Caco-2 (cell line): ENCODE data around the gene RIMKLB. TPM values are rescaled to one million over a fixed set of nuclear protein-coding genes. Genes with fewer than 3 reads are reported as not detected.
"Not testable (repeated sequence)": the region's sequence is repeated elsewhere in the genome, so short reads cannot be mapped to it uniquely, and the experiment has no call there.

Source experiments
- BruUV-seq: library from RNA; stranded (reverse); fragments of 400-500 nt; replicated peaks from 2 replicates; lab custom pipeline; 2021; lab: Mats Ljungman, UMichigan
- CTCF ChIA-PET: fragments of 300-600 bp; sonication (Branson Sonifier 250); formaldehyde crosslinking; loops from one replicate; lab custom pipeline; 2022; ENCODE audit warnings: antibody characterized with exemption; lab: Charles Lee
- POLR2A ChIA-PET: fragments of 300-600 bp; sonication (Branson Sonifier 250); formaldehyde crosslinking; loops from one replicate; lab custom pipeline; 2022; ENCODE audit warnings: antibody characterized with exemption; lab: Charles Lee
- DNase-seq, 2 experiments: peaks; one replicate each; pipeline versions ENCODE4 v3.0.0 to v3.0.0-alpha.2; 2020 to 2022
- H3K27me3 ChIP-seq: replicated peaks from 2 replicates; pipeline ENCODE4 v1.6.0; 2011; ENCODE audit warnings: low read length; ENCODE audit not compliant: control insufficient read depth, insufficient read depth
- H3K36me3 ChIP-seq: 2 replicates; pipeline ENCODE4 v1.5.1; 2011; ENCODE audit warnings: low read length; ENCODE audit not compliant: control insufficient read depth, insufficient read depth
- H3K4me1 ChIP-seq: fragments of 250-450 bp; sonication (Bioruptor Pico); 2 replicates; pipeline ENCODE4 v1.5.1; 2020; ENCODE audit warnings: mild to moderate bottlenecking
- H3K4me3 ChIP-seq: 2 replicates; pipeline ENCODE4 v1.5.1; 2011; ENCODE audit warnings: low read depth, mild to moderate bottlenecking, control low read depth, low read length
- H3K9me3 ChIP-seq: fragments of 250-450 bp; sonication (Bioruptor Pico); 2 replicates; pipeline ENCODE4 v1.5.1; 2020; ENCODE audit warnings: mild to moderate bottlenecking, moderate library complexity
- H3K27ac Mint-ChIP-seq: one replicate; pipeline ENCODE4 v1.8.0; 2022; ENCODE audit warnings: mixed read lengths; ENCODE audit not compliant: unreplicated experiment
- H3K27me3 Mint-ChIP-seq: one replicate; pipeline ENCODE4 v1.8.0; 2022; ENCODE audit warnings: mixed read lengths; ENCODE audit not compliant: insufficient read depth, unreplicated experiment
- H3K36me3 Mint-ChIP-seq: one replicate; pipeline ENCODE4 v1.8.0; 2022; ENCODE audit warnings: mild to moderate bottlenecking, mixed read lengths; ENCODE audit not compliant: insufficient read depth, unreplicated experiment
- H3K4me1 Mint-ChIP-seq: one replicate; pipeline ENCODE4 v1.8.0; 2022; ENCODE audit warnings: low read depth, mixed read lengths; ENCODE audit not compliant: unreplicated experiment
- H3K4me3 Mint-ChIP-seq: one replicate; pipeline ENCODE4 v1.8.0; 2022; ENCODE audit warnings: mild to moderate bottlenecking, moderate library complexity, mixed read lengths; ENCODE audit not compliant: unreplicated experiment
- H3K9me3 Mint-ChIP-seq: one replicate; pipeline ENCODE4 v1.8.0; 2022; ENCODE audit warnings: mixed read lengths; ENCODE audit not compliant: unreplicated experiment
- CTCF ChIP-seq, 2 experiments: fragments of 200-600 bp in 1 of 2; IDR thresholded peaks; 1 replicate in 1 of 2; 2 replicates in 1 of 2; pipeline versions ENCODE4 v1.5.1 to v1.8.0; 2011 to 2022; ENCODE audit warnings: antibody characterized with exemption in 1 of 2, control low read depth in 1 of 2, inconsistent platforms in 1 of 2, low read depth in 1 of 2, low read length in 1 of 2, mild to moderate bottlenecking in 1 of 2, moderate library complexity in 1 of 2; ENCODE audit not compliant: insufficient read depth in 1 of 2, severe bottlenecking in 1 of 2, unreplicated experiment in 1 of 2
- intact Hi-C: fragments of 100-400 bp; cut with micrococcal nuclease; formaldehyde crosslinking; loops from one replicate; pipeline ENCODE4 v1.10.0; 2022; ENCODE audit not compliant: unreplicated experiment
- total RNA-seq: library from RNA; stranded (reverse); gene quantifications from 2 replicates; pipeline ENCODE4 v1.2.3, GENCODE V29; 2022

The RIMKLB gene
- total RNA-seq, 1 experiment from 2014 or later: 3.3 TPM

- ChIA-PET CTCF (no interaction called here), POLR2A (no interaction called here)
- H3K9me3 ChIP-seq: no peaks in the 10 kb centered on the region
- no TSS peak for BruUV-seq
- Mint-ChIP-seq H3K27me3 (no peaks in the 10 kb centered on the region), H3K4me1 (no peaks in the 10 kb centered on the region), H3K4me3 (no peak overlapping the region), H3K9me3 (no peaks in the 10 kb centered on the region), H3K36me3 (no peaks in the 10 kb centered on the region), H3K27ac (no peak overlapping the region)
- intact Hi-C loops: no loop called here
- no peak for DNase-seq
- no peak for TF ChIP-seq CTCF (IDR thresholded peaks at IDR 0.05; ENCODE audit: insufficient read depth in 1 of 2, low read depth in 1 of 2, low read length in 1 of 2, severe bottlenecking in 1 of 2, unreplicated experiment in 1 of 2)
- peaks cover 1% of the 10 kb centered on the region; the same call in 1 of the 2 replicates for H3K27me3 ChIP-seq
- H3K4me3 ChIP-seq: no peak overlapping the region
- no peaks in the 10 kb centered on the region for H3K36me3 ChIP-seq
- H3K4me1 ChIP-seq: no peaks in the 10 kb centered on the region
Observed at GRCh38 chr12:8734873-8735381, 37.1 kb downstream of the RIMKLB start.

- H3K4me3 Mint-ChIP-seq: no peak overlapping the region
- intact Hi-C loops: no loop called here
- no peak overlapping the region for H3K27ac Mint-ChIP-seq
Observed at GRCh38 chr12:8742501-8742900, 44.7 kb downstream of the RIMKLB start.

GRCh38 chr12:8743121-8743520, 45.3 kb downstream of the RIMKLB start:
- H3K9me3 ChIP-seq, BruUV-seq, H3K36me3 ChIP-seq, H3K9me3 Mint-ChIP-seq, CTCF ChIA-PET, H3K27me3 Mint-ChIP-seq, H3K4me3 Mint-ChIP-seq, H3K4me3 ChIP-seq, H3K36me3 Mint-ChIP-seq, POLR2A ChIA-PET, DNase-seq, H3K4me1 ChIP-seq, intact Hi-C loops, H3K27me3 ChIP-seq, H3K27ac Mint-ChIP-seq, H3K4me1 Mint-ChIP-seq: not testable (repeated sequence)

More at GRCh38 chr12:8742501-8742900, 44.7 kb downstream of the RIMKLB start:
- peaks cover 7% of the 10 kb centered on the region for H3K27me3 Mint-ChIP-seq
- no peak overlapping the region for H3K4me3 ChIP-seq
- peaks cover 2% of the 10 kb centered on the region for H3K27me3 ChIP-seq
- H3K9me3 Mint-ChIP-seq: no peaks in the 10 kb centered on the region
- BruUV-seq: no TSS peak
- H3K36me3 ChIP-seq: no peaks in the 10 kb centered on the region
- H3K36me3 Mint-ChIP-seq: no peaks in the 10 kb centered on the region
- no peaks in the 10 kb centered on the region for H3K4me1 Mint-ChIP-seq
- POLR2A ChIA-PET: no interaction called here
- no peak for TF ChIP-seq CTCF (IDR thresholded peaks at IDR 0.05; ENCODE audit: insufficient read depth in 1 of 2, low read depth in 1 of 2, low read length in 1 of 2, severe bottlenecking in 1 of 2, unreplicated experiment in 1 of 2)
- no peak for DNase-seq
- CTCF ChIA-PET: no interaction called here
- no peaks in the 10 kb centered on the region for H3K4me1 ChIP-seq
- no peaks in the 10 kb centered on the region for H3K9me3 ChIP-seq

- H3K36me3 ChIP-seq, H3K36me3 Mint-ChIP-seq, H3K27me3 ChIP-seq, H3K4me1 ChIP-seq, intact Hi-C loops, H3K4me3 Mint-ChIP-seq, H3K27me3 Mint-ChIP-seq, H3K4me3 ChIP-seq, CTCF ChIA-PET, BruUV-seq, DNase-seq, H3K9me3 Mint-ChIP-seq, POLR2A ChIA-PET, H3K9me3 ChIP-seq, H3K27ac Mint-ChIP-seq, H3K4me1 Mint-ChIP-seq: not testable (repeated sequence)
Observed at GRCh38 chr12:8745631-8746030, 47.8 kb downstream of the RIMKLB start.
